ENCODE results near the gene RAPGEF5.

Gene RAPGEF5

DNA sequence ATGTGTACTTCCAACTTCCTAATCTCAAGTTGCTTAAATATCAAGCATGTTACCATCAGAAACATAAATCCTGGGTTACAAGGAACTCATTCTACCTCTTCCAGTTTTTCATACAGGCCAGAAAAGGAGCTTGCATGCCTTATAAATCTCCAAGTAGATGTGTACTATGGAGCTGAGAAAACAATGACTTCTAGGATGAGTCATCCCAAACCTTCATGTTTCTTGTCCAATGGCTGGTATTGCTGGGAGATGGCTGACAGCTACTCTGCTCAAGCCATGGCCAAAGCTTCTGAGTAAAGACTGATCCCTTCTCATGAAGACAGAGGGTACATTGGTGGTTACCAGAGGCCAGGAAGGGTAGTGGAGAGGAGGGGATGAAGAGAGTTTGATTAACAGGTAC lies 8.6 kb downstream of the RAPGEF5 start:
- DNase-seq (ENCODE audit: low spot score), result no peak
- TF ChIP-seq, protein P1, sequence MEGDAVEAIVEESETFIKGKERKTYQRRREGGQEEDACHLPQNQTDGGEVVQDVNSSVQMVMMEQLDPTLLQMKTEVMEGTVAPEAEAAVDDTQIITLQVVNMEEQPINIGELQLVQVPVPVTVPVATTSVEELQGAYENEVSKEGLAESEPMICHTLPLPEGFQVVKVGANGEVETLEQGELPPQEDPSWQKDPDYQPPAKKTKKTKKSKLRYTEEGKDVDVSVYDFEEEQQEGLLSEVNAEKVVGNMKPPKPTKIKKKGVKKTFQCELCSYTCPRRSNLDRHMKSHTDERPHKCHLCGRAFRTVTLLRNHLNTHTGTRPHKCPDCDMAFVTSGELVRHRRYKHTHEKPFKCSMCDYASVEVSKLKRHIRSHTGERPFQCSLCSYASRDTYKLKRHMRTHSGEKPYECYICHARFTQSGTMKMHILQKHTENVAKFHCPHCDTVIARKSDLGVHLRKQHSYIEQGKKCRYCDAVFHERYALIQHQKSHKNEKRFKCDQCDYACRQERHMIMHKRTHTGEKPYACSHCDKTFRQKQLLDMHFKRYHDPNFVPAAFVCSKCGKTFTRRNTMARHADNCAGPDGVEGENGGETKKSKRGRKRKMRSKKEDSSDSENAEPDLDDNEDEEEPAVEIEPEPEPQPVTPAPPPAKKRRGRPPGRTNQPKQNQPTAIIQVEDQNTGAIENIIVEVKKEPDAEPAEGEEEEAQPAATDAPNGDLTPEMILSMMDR (IDR thresholded peaks at IDR 0.05; ENCODE audit: extremely low read depth, missing control alignments), result no peak

DNA sequence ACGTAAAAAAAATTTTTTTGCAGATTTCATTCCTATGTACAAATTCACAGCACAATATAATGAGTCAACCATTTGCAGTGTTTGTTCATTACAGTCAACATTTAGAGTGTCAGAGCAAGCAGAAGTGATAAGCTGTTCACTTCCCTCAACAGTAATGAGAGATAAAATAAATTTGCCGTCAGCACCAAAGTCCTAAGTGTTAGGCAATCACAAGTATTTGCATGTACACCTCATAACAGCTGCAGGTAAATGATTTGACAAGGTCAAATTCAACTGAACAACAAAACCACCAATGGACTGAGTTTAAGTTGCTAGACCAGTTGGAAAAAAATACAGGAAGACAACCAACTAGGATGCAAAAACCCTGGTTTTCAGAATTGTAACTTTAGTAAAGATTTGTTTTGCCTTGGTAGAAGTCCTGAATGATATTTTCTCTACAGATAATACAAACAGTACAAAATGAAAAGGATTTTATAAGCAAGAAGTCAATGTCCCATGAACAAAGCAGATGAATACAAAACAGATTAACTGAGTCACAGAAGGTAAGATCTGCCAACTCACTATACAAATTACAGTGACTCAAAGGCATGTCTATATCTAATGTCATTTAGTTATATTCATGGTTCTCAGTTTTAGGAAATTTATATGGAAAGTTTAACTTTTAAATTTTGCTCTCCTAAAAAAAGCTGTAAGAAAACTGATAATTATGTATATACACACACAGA lies 10.4 kb downstream of the RAPGEF5 start:
- TF ChIP-seq, protein P1 (IDR thresholded peaks at IDR 0.05; ENCODE audit: extremely low read depth, missing control alignments), result no peak
- DNase-seq (ENCODE audit: low spot score), result no peak

DNA sequence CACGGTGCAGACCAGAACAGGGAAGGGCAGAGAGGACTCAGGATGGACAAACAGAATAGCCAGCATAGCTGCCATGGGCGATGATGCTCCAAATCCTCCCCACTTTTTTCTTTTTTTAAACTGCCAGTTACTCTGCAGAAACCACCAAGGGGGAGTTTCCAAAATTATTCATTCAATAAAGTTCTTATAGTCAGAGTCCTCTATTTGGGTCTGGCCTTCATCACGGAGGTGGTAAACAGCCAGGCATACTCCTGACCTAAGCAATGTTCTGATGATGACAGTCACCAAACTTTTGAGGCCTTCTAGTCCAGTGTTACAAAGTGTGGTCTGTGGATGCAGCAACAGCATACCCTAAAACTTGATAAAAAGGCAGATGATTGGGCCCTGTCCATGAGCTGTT lies 12.3 kb downstream of the RAPGEF5 start:
- DNase-seq (ENCODE audit: low spot score), result no peak
- TF ChIP-seq, protein P1 (IDR thresholded peaks at IDR 0.05; ENCODE audit: extremely low read depth, missing control alignments), result no peak

DNA sequence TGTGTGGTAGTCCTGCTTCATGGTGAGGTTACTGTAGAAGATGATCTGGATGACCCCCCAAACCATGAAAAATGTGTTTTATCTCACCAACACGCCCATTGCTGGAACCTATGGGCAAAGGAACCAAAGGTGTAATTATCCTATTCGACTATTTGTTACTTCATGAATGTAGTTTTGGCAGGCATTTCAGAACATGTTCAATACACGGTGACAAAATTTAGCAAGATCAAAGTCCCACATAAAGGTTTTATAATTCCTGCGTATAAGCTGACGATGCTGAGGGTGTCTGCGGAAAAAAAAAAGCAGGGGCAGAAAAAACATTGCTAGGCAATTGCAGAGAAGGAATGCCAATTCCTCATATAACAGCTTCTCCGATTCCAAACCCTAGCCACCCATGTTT lies 13.3 kb downstream of the RAPGEF5 start:
- TF ChIP-seq, protein P1 (IDR thresholded peaks at IDR 0.05; ENCODE audit: extremely low read depth, missing control alignments), result no peak
- DNase-seq (ENCODE audit: low spot score), result no peak

DNA sequence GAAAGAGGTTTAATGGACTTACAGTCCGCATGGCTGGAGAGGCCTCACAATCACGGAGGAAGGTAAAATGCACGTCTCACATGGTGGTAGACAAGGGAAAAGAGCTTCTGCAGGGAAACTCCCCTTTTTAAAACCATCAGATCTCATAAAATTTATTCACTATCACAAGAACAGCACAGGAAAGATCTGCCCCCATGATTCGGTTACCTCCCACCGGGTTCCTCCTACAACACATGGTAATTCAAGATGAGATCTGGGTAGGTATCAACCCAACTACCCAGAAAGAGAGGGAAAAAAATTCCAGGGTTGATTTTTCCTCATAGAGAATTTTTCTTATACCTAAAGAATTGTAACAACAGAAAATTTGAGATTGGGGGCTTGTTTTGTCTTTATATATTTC lies 13.9 kb downstream of the RAPGEF5 start:
- no peak for DNase-seq (ENCODE audit: low spot score)
- TF ChIP-seq, protein P1 (IDR thresholded peaks at IDR 0.05; ENCODE audit: extremely low read depth, missing control alignments), result no peak

DNA sequence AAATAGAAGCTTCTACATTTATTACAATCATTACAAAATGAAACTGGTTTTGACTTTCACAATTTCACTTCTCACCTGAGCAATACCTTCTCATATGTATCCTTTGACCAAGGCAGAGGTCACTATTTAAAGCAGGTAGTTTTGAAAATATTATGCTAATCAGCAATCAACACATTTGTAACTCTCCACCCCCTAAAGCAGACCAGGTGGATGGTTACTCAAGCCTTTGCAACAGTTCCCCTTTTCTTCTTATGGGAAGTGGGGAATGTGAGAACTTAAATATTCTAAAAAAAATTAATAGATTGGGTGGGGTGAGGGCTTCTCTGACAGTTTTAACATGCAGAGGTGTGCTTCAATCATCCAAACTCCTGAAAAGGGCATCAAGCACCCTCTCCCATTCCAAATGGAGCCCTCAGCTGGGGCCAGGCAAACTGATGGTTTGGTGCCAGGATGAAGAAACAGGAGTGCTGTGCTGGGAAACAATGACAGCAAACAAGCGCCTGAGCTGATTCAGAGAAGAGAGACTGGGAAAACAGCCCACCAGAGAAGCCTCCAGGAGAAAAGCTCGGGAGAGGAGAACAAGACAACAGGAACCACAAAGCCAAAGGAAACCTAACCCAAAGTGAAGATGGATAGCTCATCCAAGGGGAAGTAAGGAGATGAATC lies 17.1 kb downstream of the RAPGEF5 start:
- no peak for DNase-seq (ENCODE audit: low spot score)
- TF ChIP-seq, protein P1 (IDR thresholded peaks at IDR 0.05; ENCODE audit: extremely low read depth, missing control alignments), result no peak

DNA sequence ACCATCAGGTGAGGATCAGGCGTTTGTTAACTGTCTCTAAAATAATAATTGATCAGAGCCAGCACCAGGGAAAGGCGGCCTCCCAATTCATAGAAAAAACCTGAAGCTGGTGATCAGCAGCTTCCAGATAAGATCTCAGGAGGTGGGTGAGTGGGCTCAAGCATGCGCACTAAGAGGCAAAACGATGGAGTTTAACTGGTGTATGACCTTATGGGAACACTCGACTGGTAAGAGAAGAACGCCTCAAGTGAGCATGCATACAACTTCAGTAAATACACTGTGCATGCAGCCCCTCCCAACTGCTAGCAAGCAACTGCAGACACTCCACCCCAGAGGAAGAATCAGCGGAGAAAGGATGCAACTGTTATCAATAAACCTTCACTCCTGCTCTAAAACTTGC lies 18.1 kb downstream of the RAPGEF5 start:
- TF ChIP-seq, protein P1 (IDR thresholded peaks at IDR 0.05; ENCODE audit: extremely low read depth, missing control alignments), result no peak
- no peak for DNase-seq (ENCODE audit: low spot score)
